ENCODE data around the gene P2RY6. TPM values are rescaled to one million over a fixed set of nuclear protein-coding genes. Genes with fewer than 3 reads are reported as not detected.

Gene P2RY6
- total RNA-seq, 6 experiments from 2014 or later, result 0.54 to 2.4 (median 1.9) TPM

- peaks cover 38% of the 10 kb centered on the region for H3K4me1 Mint-ChIP-seq (ENCODE audit: low read depth)
- H3K36me3 Mint-ChIP-seq (ENCODE audit: low read depth), result no peaks in the 10 kb centered on the region
- TF ChIP-seq CTCF (IDR thresholded peaks at IDR 0.05), result no peak
- H3K4me3 Mint-ChIP-seq, result no peak overlapping the region
- no peaks in the 10 kb centered on the region for H3K9me3 Mint-ChIP-seq
- no peak for DNase-seq
- H3K27me3 Mint-ChIP-seq (ENCODE audit: insufficient read depth), result no peaks in the 10 kb centered on the region
- H3K27ac Mint-ChIP-seq, result no peak overlapping the region
These were observed 25.6 kb downstream of the P2RY6 start for GRCh38 chr11:73297702-73298101.

- no peak for DNase-seq
- H3K27me3 Mint-ChIP-seq (ENCODE audit: insufficient read depth), result no peaks in the 10 kb centered on the region
- H3K4me1 Mint-ChIP-seq (ENCODE audit: low read depth), result peaks cover 32% of the 10 kb centered on the region
- TF ChIP-seq CTCF (IDR thresholded peaks at IDR 0.05), result no peak
- no peak overlapping the region for H3K4me3 Mint-ChIP-seq
- H3K27ac Mint-ChIP-seq, result no peak overlapping the region
- no peaks in the 10 kb centered on the region for H3K9me3 Mint-ChIP-seq
- H3K36me3 Mint-ChIP-seq (ENCODE audit: low read depth), result no peaks in the 10 kb centered on the region
These were observed 26.1 kb downstream of the P2RY6 start for GRCh38 chr11:73298233-73298632.

- no peak for TF ChIP-seq CTCF (IDR thresholded peaks at IDR 0.05)
- no peak for DNase-seq
- H3K27ac Mint-ChIP-seq, result no peak overlapping the region
- H3K4me3 Mint-ChIP-seq, result no peak overlapping the region
- no peaks in the 10 kb centered on the region for H3K27me3 Mint-ChIP-seq (ENCODE audit: insufficient read depth)
- H3K9me3 Mint-ChIP-seq, result no peaks in the 10 kb centered on the region
- no peaks in the 10 kb centered on the region for H3K36me3 Mint-ChIP-seq (ENCODE audit: low read depth)
- peaks cover 26% of the 10 kb centered on the region for H3K4me1 Mint-ChIP-seq (ENCODE audit: low read depth)
These were observed 27.6 kb downstream of the P2RY6 start for GRCh38 chr11:73299751-73300150.

DNA sequence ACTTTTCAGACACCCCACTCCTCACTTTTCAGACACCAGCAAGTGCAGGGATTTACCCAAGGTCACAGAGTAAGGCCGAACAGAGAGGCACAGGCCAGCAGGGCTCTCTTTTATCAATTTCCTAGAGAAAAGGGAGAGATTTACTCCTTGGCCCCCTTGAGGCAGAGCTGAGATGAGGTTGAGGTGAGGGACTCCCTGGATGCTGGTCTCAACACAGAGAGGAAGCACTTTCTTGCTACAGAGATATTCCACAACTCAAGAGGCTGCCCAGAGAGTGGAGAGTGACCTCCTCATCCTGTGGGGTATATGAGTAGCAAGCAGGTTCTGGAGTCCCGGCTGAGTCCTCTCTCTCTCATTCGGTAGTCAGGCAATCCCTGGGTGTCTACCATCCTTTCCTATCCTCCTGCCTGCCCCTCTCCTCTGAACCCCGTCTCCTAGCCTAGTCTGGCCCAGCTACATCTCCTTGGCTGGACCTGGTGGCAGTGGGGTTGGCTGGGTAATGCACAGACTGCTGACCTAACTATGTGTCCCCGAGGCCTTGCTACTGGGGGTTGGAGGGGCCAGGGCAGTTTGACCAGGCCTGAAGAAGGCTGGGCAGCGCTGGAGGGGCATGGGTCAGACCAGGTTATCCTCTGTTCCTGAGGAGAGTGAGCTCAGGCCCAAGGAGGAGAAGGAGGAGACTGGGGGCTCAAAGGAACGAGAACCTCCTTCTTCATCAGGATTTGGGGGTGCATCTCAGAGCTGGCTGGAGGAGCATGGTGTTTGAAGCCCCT is 34.1 kb downstream of the P2RY6 start:
- H3K36me3 Mint-ChIP-seq (ENCODE audit: low read depth), result peaks cover 6% of the 10 kb centered on the region
- DNase-seq, result no peak
- H3K9me3 Mint-ChIP-seq, result no peaks in the 10 kb centered on the region
- H3K27me3 Mint-ChIP-seq (ENCODE audit: insufficient read depth), result no peaks in the 10 kb centered on the region; the same call in 1 of the 2 replicates
- H3K4me3 Mint-ChIP-seq, result peak overlapping the region; percentile 86
- peak; percentile 53 for TF ChIP-seq CTCF (IDR thresholded peaks at IDR 0.05)
- peak overlapping the region; percentile 84 for H3K27ac Mint-ChIP-seq
- H3K4me1 Mint-ChIP-seq (ENCODE audit: low read depth), result peaks cover 41% of the 10 kb centered on the region

GRCh38 chr11:73306977-73307322 is 34.8 kb downstream of the P2RY6 start:
- no peaks in the 10 kb centered on the region for H3K9me3 Mint-ChIP-seq
- peak overlapping the region; percentile 86 for H3K4me3 Mint-ChIP-seq
- no peaks in the 10 kb centered on the region; the same call in none of the 2 replicates for H3K27me3 Mint-ChIP-seq (ENCODE audit: insufficient read depth)
- peak overlapping the region; percentile 84 for H3K27ac Mint-ChIP-seq
- DNase-seq, result no peak
- TF ChIP-seq CTCF (IDR thresholded peaks at IDR 0.05), result no peak
- peaks cover 13% of the 10 kb centered on the region for H3K36me3 Mint-ChIP-seq (ENCODE audit: low read depth)
- peaks cover 48% of the 10 kb centered on the region for H3K4me1 Mint-ChIP-seq (ENCODE audit: low read depth)

All from HFFc6 (cell line).